Right lung (tissue), 5 donors: ENCODE results near the gene NFE2L3. TPM values are rescaled to one million over a fixed set of nuclear protein-coding genes. Genes with fewer than 3 reads are reported as not detected.

Source experiments
- DNase-seq, 2 donors: peaks; one replicate each; pipeline ENCODE4 v3.0.0-alpha.2; 2013
- polyA plus RNA-seq, 5 donors: library from polyadenylated mRNA; unstranded; fragments of 120-200 nt; gene quantifications; one replicate each; pipeline versions ENCODE4 v1.2.1 to v1.2.3, GENCODE V29; 2013; ENCODE audit warnings: inconsistent platforms in 1 of 5, low replicate concordance in 1 of 5; ENCODE audit not compliant: insufficient read length in 5 of 5, insufficient read depth in 1 of 5

NFE2L3 gene
- polyA plus RNA-seq, 5 donors, result 15.8 to 23.2 (median 21.9) TPM

- DNase-seq, result no peak
Measured at GRCh38 chr7:26197153-26198115, 45.4 kb downstream of the NFE2L3 start.

DNA sequence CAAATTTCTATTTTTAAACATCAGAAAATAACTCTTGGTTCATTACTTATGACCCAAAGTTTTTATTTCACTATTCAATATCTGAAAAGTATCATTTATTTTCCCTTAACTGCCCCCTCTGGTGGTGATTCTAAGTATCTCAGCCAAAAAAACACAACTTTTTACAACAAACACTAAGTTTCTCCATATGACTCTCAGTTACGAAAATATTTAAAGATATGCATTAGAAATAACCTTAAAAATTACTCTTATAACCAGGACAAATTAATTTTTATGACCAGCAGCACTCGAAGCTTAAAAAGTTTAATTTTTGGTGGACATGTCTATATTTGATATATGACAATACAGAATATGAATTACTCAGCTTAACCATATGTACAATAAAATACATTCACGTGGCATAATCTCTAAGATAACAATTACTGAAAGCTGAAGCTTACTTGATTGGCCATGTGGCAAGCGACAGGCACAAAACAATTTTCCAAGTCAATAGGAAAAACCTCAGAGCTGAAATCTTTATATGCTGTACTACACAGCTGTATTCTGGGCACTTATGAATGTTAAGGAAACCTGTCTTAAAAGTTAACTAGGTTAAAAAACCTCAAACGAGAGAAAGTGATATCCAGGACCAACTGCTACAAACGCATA is 46.3 kb downstream of the NFE2L3 start:
- DNase-seq, result peak; percentile 30 to 31

GRCh38 chr7:26198781-26199169 is 46.8 kb downstream of the NFE2L3 start:
- DNase-seq, result no peak

GRCh38 chr7:26199301-26200037 is 47.5 kb downstream of the NFE2L3 start:
- DNase-seq, result peak; percentile 25 to 79

GRCh38 chr7:26200038-26200443 is 48.0 kb downstream of the NFE2L3 start:
- peak; percentile 82 for DNase-seq

DNA sequence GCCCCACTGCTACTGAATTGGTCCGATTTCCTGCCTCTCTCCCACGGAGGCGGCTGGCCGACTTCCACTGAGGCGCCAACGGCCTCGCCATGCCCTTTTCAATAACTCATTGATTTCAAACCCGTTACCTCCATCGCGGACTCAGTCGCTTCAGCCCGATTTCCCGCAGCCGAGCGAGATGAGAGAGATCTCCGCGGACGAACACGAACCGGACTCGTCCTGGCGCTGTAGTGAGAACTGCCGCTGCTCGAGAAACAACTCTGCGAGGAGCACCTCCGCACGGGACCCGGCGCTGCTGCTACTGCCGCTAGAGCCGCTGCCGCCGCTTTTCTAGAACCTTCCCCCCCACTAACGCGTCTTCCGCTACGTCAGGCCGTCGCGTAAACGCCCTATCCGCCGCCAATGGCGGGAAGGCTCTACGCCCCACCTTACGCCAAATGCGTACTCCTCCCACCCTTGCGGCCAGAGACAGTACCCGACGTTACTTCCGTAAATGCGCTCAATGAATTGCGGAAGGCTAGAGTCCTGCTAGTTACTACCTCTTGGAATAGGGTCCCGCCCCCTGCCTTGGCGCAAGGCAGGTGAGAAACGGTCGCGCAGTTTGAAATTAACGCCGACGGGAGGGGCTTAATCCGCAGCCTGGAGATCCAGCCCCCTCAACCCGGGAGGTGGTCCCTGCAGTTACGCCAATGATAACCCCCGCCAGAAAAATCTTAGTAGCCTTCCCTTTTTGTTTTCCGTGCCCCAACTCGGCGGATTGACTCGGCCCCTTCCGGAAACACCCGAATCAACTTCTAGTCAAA is 48.6 kb downstream of the NFE2L3 start, which contains the start of gene HNRNPA2B1:
Gene HNRNPA2B1 (minus strand): TSS at position 303 of the 803 bp plus-strand sequence. CDS start 169 bp downstream, at position 134.
- peak; percentile 100 for DNase-seq

DNA sequence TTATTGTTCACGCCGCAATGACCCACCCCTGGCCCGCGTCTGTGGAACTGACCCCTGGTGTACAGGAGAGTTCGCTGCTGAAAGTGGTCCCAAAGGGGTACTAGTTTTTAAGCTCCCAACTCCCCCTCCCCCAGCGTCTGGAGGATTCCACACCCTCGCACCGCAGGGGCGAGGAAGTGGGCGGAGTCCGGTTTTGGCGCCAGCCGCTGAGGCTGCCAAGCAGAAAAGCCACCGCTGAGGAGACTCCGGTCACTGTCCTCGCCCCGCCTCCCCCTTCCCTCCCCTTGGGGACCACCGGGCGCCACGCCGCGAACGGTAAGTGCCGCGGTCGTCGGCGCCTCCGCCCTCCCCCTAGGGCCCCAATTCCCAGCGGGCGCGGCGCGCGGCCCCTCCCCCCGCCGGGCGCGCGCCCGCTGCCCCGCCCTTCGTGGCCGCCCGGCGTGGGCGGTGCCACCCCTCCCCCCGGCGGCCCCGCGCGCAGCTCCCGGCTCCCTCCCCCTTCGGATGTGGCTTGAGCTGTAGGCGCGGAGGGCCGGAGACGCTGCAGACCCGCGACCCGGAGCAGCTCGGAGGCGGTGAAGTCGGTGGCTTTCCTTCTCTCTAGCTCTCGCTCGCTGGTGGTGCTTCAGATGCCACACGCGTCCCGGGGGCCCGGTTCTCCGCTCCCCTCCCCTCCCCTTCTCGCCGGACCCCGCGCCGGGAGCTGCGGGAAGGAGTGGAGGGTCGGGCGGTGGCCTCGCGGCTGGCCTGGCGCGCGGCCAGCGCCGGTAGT is 49.4 kb downstream of the NFE2L3 start, which contains the start of gene CBX3:
Gene CBX3 (plus strand): TSS at position 499 of the 772 bp plus-strand sequence. CDS start 1,254 bp downstream, outside the sequence.
- DNase-seq, result peak; percentile 94 to 95

DNA sequence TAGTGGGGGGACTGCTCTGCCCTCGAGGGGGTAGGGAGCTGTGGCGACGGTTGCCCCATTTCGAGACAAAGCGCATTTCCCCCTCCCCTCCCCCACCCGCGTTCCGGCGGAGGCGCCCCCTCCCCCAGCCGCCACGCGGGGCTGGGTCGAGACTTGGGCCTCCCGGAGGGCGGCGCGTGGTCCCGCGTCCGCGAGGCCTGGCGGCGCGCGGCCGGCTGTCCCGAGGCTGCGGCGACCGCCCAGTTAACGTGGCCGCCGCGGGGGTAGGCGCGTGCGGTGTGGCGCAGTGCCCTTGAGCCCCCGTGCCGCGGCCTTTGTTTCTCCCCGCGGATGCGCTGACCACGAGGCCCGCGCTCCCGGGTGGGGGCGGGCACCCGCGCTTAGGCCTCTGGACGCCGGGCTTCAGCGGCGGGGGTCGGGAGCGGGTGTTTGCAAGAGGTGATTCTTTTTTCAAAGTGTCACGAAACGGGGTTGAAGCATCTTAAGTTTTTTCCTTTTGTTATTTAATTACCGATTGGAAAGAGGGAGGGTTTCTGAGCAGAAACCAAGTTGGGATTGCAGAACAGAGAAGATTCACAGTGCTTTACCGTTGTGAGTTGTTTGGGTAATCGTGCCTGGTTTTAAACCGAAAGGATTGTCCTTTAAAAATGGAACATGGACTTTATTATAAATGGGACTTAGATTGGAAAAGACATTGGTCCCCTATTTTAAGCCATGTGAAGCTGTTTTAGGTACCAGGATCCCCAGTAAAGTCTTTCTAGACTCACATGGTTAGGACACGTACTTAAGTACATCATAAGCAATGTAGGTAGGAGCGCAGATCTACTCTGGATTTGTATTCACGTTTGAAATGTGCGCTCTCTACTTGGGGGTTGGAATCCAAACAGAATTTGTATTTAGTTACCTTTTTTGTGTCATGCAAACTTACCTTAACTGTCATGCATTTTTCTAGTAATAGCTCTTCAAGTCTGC is 50.3 kb downstream of the NFE2L3 start:
- DNase-seq, result peak in 1 of 2 donors; percentile 34

GRCh38 chr7:26203016-26203415 is 51.0 kb downstream of the NFE2L3 start:
- no peak for DNase-seq

DNA sequence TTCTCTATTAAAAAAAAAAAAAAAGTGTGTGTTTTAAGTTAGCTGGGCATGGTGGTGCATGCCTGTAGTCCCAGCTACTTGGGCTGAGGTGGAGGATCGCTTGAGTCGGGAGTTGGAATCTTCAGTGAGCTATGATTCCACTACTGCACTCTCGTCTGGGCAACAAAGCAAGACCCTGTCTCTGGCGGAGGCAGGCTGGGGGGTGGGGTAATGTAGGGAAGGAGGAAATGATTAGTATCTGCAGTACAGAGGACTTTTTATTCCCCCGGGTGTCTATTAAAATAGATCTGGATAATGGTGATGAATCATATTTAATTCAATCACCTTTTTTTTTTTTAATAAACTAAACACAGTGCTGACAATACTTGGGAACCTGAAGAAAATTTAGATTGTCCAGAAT is 56.0 kb downstream of the NFE2L3 start:
- no peak for DNase-seq

DNA sequence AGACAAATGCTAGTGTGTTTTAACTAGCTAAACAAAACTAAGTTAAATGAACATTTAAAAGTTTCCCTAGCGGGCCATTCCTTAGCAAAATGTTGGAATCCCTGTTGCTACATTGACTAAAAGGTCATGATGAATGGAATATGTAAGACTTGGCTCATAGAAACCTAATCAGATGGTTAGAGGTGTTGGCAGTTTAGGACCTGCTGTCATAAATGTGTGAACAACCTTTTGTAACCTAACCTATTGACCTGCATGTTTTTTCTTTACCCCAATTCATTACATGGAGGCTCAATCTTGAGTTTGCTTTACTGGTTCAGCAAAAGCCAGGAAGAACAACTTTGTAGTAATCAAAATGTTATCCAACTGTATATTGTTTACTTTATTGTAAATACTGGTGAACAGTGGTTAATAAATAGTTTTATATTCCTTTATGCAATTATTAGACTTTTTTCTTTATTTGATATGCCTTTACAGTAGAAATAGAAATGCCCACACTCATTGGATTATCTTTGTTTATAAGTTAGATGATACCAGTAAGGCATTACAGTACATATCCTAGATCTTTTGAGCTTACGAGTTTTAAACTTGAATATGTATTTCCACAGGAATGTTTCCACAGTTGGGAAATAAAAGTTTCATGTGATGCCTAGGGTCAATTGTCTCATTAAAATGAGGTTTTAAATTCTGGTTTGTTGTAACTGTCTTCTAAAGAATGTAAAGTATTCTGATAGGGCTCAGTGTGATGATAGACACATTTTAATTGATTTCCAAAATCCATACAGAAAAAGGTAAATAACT is 61.1 kb downstream of the NFE2L3 start:
- no peak for DNase-seq

- no peak for DNase-seq
Measured at GRCh38 chr7:26213807-26214515, 62.0 kb downstream of the NFE2L3 start.

DNA sequence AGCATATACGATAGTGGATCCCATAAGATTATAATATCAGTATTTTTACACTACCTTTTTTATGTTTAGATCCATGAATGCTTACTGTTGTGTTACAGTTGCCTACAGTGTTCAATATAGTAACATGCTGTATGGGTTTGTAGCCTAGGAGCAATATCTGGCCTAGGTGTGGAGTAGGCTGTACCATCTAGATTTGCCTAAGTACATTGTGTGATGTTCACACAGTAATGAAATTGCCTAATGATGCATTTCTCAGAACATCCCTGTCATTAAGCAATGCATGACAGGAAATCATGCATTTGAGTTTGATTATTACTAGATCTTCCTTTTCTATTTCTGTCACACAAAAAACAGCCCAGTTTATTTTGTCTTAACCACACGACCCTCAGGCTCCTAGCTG is 64.1 kb downstream of the NFE2L3 start:
- no peak for DNase-seq

DNA sequence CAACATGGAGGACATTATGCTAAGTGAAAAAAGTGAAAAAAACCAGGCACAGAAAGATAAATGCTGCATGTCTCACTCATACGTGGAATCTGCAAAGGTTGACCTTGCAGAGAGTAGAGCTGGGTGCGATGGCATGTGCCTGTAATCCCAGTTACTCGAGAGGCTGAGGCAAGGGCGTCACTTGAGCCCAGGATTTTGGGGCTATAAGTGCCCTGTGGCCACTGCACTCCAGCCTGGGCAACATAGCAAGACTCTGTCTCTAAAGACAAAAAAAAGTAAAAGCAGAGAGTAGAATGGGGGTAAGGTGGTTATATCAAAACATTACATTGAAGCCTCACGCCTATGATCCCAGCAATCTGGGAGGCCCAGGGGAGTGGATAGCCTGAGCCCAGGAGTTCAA is 72.4 kb downstream of the NFE2L3 start:
- DNase-seq, result no peak

DNA sequence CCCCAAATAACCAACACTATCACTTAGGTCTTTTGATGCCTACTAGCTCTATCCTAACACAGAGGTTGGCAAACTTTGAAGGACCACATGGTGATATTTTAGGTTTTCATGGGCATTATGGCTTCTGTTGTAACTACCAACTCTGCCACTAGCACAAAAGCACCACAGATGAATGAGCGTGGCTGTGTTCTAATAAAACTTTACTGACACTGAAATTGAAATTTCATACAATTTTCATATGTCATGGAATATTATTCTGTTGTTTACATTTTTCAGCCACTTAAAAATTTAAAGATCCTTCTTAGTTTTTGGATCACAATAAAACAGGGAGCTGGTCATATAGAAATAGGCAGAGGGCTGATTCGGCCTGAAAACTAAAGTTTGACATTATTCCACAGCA is 76.0 kb downstream of the NFE2L3 start:
- no peak for DNase-seq

GRCh38 chr7:26233902-26234511 is 82.0 kb downstream of the NFE2L3 start:
- DNase-seq, result no peak
